ENCODE results near the gene LRMDA.
"Not testable (repeated sequence)": the region's sequence is repeated elsewhere in the genome, so short reads cannot be mapped to it uniquely, and the experiment has no call there.

Gene LRMDA

DNA sequence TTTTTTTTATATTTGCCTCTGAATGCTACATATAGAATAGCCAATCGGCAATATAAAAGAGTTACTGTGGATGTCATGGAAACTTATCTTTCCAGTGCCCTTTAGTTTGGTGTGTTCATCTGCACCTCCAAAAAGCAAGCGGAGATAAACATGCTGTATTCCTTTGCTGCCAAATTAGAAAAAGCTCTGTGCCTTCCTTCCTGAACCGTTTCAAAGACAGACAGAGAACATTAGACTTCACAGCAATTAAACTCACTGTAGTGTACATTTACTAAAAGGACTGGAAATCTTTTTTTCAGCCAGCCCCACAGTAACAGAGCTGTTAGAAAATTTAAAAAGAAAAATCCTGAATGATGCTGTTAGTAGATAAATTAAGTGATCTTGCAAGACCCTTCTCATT, 707.5 kb downstream of the LRMDA start:
- no peak for DNase-seq (ENCODE audit: low read depth in 1 of 2, low spot score in 1 of 2)

DNA sequence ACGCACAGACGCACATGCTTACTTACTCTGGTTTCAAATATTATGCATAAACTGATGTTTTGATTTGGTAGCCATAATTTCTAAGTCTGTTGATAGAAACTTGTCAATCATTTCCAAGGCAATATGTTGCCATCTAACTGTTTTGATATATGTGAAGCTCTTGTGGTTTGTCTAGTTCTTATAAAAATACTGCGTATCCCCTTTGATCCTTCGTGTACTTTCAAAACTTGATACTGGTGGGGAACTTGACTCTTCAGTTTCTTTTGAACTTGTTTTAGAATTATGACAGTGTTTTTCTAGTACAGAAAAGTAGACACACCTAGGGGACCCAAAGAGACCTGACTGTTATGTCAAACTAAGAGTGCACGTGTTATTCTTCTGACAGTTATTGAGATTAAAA, 708.0 kb downstream of the LRMDA start:
- no peak for DNase-seq (ENCODE audit: low read depth in 1 of 2, low spot score in 1 of 2)

DNA sequence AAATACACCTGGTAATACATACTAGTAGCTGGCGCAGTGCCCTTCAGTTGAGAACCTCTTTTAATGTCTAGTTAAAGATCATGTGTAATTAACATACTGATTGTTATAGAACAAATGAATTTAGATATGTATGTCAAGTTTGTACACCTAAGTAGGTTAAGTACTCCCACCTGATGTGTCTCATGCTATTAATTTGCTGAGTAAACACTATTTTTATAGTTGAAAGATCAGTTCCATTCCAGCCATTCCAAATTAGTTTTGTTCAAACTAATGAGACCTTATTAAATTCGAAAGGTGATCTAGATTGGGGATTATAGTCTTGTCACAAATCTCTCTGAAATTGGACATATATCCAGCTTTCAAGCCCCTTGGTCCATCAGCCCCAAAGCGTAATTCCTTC, 710.0 kb downstream of the LRMDA start:
- no peak for DNase-seq (ENCODE audit: low read depth in 1 of 2, low spot score in 1 of 2)

DNA sequence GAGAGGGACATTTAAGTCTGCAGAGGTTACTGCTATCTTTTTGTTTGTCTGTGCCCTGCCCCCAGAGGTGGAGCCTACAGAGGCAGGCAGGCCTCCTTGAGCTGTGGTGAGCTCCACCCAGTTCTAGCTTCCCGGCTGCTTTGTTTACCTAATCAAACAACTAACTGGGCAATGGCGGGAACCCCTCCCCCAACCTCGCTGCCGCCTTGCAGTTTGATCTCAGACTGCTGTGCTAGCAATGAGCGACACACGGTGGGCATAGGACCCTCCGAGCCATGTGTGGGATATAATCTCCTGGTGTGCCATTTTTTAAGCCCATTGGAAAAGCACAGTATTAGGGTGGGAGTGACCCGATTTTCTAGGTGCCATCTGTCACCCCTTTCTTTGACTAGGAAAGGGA, 716.8 kb downstream of the LRMDA start:
- not testable (repeated sequence) for DNase-seq (ENCODE audit: low read depth in 1 of 2, low spot score in 1 of 2)

DNA sequence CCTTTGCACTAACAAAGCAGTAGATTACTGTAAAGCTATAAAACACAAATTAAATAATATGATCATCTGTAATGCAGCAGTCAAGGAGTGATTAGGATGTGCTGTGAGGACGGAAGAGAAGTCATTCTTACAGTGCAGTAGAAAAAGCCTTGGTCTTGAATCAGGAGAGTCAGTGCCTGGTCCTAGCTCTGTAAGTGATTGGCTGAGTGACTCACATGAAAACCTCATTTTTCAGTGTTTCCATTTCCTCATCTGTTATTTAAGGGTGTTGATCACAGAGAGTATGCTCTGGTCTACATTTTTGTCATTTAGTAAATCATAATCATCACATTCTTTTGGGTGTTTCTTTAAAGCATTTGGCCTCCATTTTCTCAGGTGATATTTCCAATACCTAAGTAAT, 717.8 kb downstream of the LRMDA start:
- no peak for DNase-seq (ENCODE audit: low read depth in 1 of 2, low spot score in 1 of 2)

DNA sequence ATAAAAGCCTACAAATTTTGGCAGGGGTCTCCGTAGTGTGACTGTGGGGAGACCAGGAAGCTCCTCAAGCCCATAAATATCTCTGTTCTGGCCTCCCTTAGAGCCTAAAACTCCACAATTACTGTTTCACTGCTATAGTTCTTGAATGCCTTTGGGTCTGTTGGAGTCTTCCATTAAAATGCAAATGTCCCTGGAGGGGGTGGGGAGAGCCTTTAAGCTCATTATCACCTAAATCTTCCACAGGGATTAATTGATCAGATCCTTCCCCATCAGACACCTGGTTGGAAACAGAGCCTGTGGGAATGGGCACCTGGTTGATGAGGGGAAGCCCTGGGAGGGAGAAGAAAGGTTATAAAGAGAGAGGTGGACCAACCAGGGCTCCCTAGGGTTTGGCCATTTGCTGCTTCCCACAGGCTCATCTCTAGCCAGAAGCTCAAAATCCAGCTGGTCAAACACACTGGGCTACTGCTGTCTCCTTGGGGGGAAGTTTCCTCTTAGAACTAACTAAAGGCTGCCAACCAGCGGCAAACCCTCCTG, 718.2 kb downstream of the LRMDA start:
- no peak for DNase-seq (ENCODE audit: low read depth in 1 of 2, low spot score in 1 of 2)

DNA sequence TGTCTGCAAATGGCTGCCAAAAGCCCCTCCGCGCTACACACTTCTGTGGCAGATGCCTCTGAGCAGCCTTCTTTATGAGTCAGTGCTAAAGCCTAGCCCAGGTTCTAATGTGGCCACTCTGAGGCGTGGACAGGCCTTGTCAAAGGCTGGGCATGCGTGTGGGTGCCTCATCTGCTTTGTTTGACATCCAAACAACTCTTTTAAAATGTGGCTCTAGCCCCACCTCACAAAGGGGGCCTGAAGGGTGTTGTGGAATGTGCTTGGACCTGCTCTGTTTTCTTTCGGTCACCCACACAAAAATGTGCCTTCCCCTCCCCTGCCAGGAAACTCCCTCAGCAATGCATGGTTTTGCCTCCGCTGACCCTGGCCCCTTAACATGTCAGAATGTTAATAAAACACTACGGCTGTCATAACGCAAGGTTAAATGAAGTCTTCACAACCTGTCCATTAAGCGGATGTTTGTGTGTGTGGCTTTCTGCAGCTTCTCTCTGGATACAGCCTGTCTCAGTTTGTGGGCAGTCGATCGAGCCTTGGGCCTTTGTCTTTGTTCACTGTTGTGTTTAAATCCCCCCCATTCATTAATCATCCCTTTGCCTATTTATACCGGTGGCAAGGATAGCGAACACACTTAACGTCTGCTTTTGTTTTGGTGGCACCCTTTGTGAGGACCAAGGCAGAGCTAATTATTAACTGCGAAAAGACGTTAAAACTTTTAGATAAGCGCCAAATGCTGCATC, 718.9 kb downstream of the LRMDA start:
- no peak for DNase-seq (ENCODE audit: low read depth in 1 of 2, low spot score in 1 of 2)

DNA sequence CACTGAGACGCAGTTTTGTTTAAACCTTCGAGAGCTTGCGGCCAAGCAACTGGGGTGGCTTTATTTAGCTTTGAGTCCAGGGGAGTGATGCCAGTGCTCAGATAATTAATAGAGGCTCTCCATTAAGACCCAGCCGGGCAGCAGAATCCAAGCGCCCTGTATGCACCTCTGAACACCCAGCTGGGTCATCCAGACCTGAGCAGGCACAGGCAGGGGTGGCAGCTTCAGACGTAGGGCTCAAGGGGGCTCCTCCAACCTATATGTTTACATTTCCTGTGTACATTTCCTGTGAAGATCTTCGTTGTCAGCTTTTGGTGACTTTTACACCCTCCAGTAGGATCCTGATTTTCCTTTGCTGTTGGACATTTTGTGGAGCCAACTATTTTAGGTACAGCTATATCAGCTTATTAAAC, 719.5 kb downstream of the LRMDA start:
- no peak for DNase-seq (ENCODE audit: low read depth in 1 of 2, low spot score in 1 of 2)

DNA sequence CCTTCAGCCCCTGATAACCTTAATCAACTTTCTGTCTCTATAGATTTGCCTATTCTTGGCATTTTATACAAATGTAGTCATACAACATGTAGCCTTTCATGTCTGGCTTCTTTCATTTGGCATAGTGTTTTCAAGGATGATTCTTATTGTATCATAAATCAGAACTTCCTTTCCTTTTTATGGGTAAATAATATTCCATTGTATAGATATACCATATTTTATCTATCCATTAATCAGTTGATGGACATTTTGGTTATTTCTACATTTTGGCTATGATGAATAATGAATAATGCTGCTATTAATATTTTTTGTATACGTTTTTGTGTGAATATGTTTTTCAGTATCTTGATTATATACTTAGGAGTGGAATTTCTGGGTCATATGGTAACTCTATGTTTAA, 720.8 kb downstream of the LRMDA start:
- DNase-seq (ENCODE audit: low read depth in 1 of 2, low spot score in 1 of 2), result no peak

DNA sequence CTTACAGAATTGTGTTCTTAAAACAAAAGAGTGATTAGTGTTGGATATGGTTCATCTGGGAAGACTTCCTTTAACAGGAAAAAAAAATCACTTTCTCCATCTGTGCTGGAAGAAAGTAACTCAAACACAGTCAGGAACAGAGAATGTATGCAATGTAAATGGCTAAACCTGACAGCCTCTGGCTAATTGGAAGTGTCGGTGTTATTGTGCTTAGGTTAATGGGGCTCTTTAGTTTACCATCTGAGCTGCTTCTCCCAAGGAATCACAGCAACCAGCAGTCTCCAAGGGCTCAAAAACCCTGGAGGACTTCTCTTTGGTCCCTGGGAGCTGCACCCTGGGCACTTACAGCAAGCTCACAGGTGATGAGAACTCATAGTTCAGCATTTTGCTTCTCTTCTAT, 724.5 kb downstream of the LRMDA start:
- DNase-seq (ENCODE audit: low read depth in 1 of 2, low spot score in 1 of 2), result no peak

DNA sequence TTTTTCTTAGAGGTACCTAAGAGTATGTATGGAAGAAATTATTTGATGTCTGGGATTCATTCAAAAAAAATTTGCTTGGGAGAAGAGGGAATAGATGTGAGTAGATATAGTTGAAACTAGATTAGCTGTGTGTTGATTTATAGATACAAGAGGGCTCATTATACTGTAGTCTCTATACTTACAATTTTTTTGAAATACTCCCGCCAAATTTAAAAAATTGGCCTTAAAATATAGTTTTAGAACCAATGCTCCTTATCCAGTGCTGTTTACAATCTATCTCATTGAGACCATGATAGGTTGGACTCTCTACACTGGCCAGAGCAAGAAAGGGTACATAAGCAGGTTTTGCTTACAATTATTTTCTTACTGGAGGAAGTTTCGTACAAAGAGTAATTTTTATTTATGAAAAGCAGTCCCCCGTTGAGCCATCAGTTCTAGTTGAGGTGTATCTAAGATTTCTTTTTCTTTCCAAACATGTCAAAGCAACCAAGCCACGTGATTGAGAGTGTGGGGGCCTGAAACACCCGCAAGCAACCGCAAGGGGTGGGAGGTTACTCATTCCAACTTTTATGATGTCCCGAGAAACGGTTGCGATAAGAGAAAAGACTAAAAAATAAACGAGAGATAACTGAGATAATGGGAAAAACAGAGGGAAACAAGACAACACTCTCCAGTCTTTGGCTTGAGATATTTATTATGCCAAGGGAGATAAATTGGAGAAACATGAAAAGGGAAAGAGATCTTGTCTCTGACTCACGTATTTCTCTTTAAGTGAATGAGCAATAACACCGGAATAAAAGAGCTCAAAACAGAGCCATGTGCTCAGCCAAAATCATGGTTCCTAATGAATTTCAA, 729.2 kb downstream of the LRMDA start:
- no peak for DNase-seq (ENCODE audit: low read depth in 1 of 2, low spot score in 1 of 2)

DNA sequence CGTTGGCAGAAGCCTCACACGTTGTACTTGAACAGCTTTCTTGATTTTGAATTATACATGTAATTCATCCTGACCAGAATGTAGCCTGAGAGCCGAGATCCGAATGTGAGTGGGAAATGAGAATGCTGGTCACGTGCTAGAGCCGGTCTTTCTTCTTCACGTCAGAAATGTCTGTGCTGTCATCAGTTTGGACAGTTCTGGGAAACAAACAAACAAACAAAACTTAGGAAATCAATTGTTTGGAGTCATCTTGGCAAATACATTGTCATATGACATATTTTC, 729.8 kb downstream of the LRMDA start:
- no peak for DNase-seq (ENCODE audit: low read depth in 1 of 2, low spot score in 1 of 2)

DNA sequence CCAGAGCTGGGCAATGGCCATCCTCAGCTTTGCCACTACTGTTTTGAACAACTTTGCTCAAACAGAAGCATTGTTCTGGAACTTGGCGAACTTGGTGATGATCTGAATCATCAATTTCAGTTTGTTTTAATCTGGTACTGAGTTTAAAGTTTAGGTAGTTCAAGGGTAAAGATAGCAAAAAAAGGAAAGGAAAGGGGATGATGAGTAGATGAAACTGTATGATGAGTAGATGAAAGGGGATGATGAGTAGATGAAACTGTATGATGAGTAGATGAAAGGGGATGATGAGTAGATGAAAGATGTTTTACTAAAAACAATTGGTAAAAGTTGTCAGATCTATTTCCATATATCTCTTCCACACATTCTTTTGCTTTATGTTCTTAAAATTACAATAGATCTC, 737.0 kb downstream of the LRMDA start:
- DNase-seq (ENCODE audit: low read depth in 1 of 2, low spot score in 1 of 2), result no peak

DNA sequence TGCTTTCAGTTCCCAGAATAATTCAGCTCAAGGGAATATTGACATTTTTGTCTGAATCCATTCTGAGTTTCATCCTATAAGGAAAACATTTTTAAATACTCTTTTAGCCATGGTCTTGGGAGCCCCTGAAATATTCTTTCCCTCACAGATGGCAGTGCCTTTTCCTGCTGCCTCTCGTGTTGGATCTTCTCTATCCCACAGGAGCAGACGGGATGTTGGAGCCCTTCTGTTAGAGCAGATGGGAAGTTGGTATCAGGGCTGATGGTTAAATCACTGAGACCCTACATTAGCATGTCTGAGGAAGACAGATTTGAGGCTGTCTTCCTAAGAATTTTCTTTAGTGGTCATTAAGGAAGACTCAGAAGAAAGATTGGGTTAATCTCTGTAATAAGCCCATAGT, 737.8 kb downstream of the LRMDA start:
- DNase-seq (ENCODE audit: low read depth in 1 of 2, low spot score in 1 of 2), result no peak

DNA sequence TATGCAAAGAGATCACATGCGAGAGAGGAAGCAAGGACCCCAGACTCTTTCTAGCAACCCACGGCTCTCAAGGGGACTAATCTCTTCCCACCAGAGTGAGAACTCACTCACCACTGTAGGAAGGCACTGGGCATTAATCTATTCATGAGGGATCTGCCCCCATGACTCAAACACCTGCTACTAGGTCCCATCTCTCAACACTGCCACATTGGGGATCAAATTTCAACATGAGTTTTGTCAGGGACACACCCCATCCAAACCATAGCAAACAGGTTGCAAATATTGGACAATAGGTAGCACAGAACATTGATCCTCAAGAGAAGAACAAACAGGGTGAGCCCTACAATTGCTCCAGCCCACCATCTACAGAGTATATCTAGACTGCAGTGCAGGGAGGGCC, 740.6 kb downstream of the LRMDA start:
- no peak for DNase-seq (ENCODE audit: low read depth in 1 of 2, low spot score in 1 of 2)

DNA sequence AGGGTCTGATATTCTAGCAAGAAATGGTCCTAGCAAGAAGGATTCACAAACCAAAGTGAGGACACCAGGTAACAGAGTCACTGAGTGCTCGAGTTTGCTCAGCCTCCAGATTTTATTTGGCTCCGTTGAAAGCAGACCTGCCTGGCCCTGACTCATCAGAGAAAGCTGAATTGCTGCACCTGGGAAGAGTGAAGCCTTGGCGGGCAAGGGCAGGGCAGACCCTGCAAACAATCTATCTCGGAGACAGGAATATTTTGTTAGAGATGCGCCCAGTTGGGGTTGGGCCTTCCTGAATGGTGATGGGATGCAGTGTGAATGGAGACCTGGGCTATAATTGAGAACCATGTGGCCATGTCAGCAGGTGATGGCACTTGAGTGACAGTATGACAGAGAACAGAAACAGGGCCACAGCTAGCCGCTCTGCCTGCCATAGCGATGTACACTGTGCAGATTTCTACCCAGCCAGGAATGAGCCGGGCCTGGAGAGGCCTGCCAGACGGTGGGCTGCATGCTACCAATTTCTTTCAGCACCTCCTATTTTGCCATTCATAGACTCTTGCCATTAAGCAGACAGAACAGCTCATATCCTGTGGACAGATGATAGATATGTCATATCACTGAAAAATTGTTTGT, 744.2 kb downstream of the LRMDA start:
- DNase-seq (ENCODE audit: low read depth in 1 of 2, low spot score in 1 of 2), result no peak

DNA sequence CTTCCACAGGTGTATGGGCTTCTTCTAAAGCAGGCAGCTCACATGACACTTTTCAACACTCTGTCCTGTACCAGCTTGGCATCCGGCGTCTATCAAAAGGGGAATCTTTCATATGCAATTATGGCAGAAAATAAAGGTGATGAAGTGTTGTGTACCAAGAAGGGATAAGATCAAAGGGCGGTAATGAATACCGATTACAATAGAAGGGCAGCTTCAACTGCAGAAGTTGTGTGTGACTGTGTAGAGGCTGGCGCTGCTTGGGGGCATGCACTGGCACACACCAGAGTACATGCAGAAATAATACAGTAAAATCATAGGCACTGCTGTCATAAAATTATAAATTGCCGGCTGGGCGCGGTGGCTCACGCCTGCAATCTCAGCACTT, 744.7 kb downstream of the LRMDA start:
- DNase-seq (ENCODE audit: low read depth in 1 of 2, low spot score in 1 of 2), result no peak

DNA sequence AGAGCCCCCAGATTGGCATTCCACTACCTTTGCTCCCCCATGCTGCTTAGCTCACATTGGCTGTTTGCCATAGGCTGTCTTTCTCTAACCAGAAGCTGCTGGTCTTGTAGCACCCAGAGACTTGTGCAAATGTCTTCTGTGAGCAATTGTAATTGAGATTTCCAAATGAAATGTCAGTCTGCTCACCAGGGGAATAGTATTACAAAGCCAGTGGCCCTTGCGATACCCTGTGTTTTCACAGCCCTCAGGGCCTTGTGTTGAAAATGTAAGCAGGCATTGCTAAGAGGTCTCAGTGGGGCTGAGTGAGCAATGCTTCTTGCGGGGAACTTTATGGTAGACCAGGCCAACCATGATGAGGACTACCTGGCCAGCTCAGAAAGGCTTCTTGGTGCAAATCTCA, 746.5 kb downstream of the LRMDA start:
- no peak for DNase-seq (ENCODE audit: low read depth in 1 of 2, low spot score in 1 of 2)

DNA sequence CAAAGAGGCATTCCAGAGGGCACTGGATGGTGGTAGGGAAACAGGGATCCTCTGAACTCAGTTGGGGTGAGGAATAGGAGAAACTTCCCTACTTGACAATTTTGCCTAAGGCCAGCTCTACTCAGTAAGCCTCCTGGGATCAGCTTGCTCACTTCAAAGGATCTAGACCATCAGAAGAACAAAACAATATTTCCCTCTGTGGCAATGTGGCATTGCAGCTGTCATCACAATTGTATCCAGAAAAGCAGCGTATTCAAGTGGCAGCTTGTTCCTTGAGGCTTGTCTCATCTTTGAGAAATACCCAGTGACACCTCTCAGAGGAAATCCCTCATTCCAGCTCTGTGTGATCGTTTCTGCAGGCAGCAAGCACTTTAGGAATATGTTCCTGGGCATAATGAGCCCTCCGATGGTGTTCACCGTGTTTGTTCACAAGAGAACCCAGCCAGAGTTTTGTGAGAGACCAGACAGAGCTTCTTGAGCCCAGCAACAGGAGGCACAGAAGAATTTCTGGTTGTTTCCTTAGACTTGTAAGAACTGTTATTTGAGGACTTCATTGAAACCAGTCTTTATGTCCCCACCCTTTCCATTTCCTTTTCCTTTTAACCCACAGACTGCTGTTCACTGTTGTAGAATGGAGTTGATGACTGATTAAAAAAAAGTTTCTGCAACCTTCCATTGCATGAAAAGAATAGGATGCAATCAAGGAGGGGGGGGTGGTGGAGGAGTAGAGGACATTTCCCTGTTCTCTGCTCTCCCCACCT, 747.3 kb downstream of the LRMDA start:
- DNase-seq (ENCODE audit: low read depth in 1 of 2, low spot score in 1 of 2), result no peak

DNA sequence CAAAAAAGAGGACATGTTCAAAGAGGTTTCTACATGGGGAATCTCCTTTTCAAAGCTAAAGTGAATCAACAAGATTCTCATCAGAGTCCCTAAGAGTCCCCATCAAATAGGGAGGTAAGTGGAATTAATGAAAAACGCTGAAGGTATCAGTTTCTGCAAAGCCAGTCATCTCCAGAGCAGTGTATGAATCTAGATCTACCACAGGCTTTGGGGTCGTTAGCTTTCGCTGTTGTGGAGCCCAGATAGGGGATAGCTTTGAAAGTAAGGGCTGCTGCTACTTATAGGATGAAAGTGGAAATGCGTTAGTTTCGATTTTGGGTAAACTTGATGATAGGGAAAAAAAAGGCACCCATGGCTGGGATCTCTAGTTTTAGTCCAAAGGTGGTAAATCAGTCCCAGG, 748.4 kb downstream of the LRMDA start:
- DNase-seq (ENCODE audit: low read depth in 1 of 2, low spot score in 1 of 2), result no peak

DNA sequence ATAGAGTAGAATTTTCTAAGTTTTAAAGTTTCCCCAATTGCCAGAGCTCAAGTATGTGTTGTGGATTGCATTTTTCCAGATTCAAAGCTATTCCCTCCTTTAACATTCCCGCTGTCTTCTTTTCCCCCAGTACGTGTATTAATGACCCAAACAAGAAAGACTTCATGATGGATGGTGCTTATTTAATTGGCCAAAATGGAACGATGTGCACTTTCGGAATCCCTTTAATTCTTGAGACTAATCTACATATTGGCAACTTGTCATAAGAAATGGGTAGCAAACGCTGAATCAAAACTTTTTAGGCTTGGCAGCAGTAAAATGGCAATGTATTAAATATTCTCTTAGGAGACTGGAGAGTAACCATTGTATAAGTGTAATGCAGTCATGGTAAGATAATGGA, 753.2 kb downstream of the LRMDA start:
- DNase-seq (ENCODE audit: low read depth in 1 of 2, low spot score in 1 of 2), result no peak

Data from stimulated activated CD4-positive, alpha-beta T cell treated with anti-CD3 and anti-CD28 coated beads, Interleukin-15, amount 100 ng/mL, for 1 hour (primary cell).